H9 (cell line): ENCODE measurements around the gene CD200. TPM values are rescaled to one million over a fixed set of nuclear protein-coding genes. Genes with fewer than 3 reads are reported as not detected.

ENCODE experiments used
- DNase-seq: peaks from one replicate; pipeline ENCODE4 v3.0.0-alpha.2; 2017
- H2AFZ ChIP-seq: one replicate; pipeline ENCODE4 v1.6.1; 2013; ENCODE audit warnings: mild to moderate bottlenecking, low read length, control low read depth, moderate library complexity
- H2AK5ac ChIP-seq: 2 replicates; pipeline ENCODE4 v1.6.1; 2013; ENCODE audit warnings: low read length, control low read depth, mixed read lengths; ENCODE audit not compliant: insufficient read length
- H2BK120ac ChIP-seq: one replicate; pipeline ENCODE4 v1.6.1; 2013; ENCODE audit warnings: low read depth, mild to moderate bottlenecking, low read length, control low read depth, inconsistent platforms; ENCODE audit not compliant: poor library complexity, severe bottlenecking
- H2BK12ac ChIP-seq: 2 replicates; pipeline ENCODE4 v1.6.1; 2013; ENCODE audit warnings: low read length, control low read depth, mixed read lengths, low read depth; ENCODE audit not compliant: insufficient read length
- H2BK15ac ChIP-seq: 2 replicates; pipeline ENCODE4 v1.6.1; 2013; ENCODE audit warnings: low read depth, low read length, control low read depth
- H2BK20ac ChIP-seq: one replicate; pipeline ENCODE4 v1.6.1; 2013; ENCODE audit warnings: low read depth, mild to moderate bottlenecking, low read length, control low read depth, inconsistent platforms; ENCODE audit not compliant: poor library complexity, severe bottlenecking
- H2BK5ac ChIP-seq: 2 replicates; pipeline ENCODE4 v1.6.1; 2013; ENCODE audit warnings: low read length, control low read depth, mixed read lengths; ENCODE audit not compliant: insufficient read length
- H3K14ac ChIP-seq: 2 replicates; pipeline ENCODE4 v1.6.1; 2013; ENCODE audit warnings: low read length, control low read depth; ENCODE audit not compliant: insufficient read depth
- H3K18ac ChIP-seq: 2 replicates; pipeline ENCODE4 v1.6.1; 2013; ENCODE audit warnings: low read depth, mild to moderate bottlenecking, mixed read lengths, low read length, control low read depth; ENCODE audit not compliant: insufficient read length
- H3K23ac ChIP-seq: 2 replicates; pipeline ENCODE4 v1.6.1; 2013; ENCODE audit warnings: low read length, control low read depth, mixed read lengths, low read depth; ENCODE audit not compliant: insufficient read length
- H3K23me2 ChIP-seq: 2 replicates; pipeline ENCODE4 v1.6.1; 2013; ENCODE audit warnings: low read depth, mild to moderate bottlenecking, mixed read lengths, low read length, control low read depth; ENCODE audit not compliant: insufficient read length, poor library complexity, severe bottlenecking
- H3K27ac ChIP-seq: 2 replicates; pipeline ENCODE4 v1.5.1; 2013; ENCODE audit warnings: low read length, control low read depth, mixed read lengths, low read depth; ENCODE audit not compliant: insufficient read length
- H3K27me3 ChIP-seq: 2 replicates; pipeline ENCODE4 v1.6.1; 2013; ENCODE audit warnings: low read length, control low read depth, inconsistent platforms; ENCODE audit not compliant: insufficient read depth
- H3K4ac ChIP-seq: 2 replicates; pipeline ENCODE4 v1.6.1; 2013; ENCODE audit warnings: low read depth, mild to moderate bottlenecking, control low read depth, inconsistent platforms, low read length, moderate library complexity
- H3K4me1 ChIP-seq: 2 replicates; pipeline ENCODE4 v1.6.1; 2013; ENCODE audit warnings: low read length, control low read depth, inconsistent platforms; ENCODE audit not compliant: insufficient read depth
- H3K4me2 ChIP-seq: 2 replicates; pipeline ENCODE4 v1.6.1; 2013; ENCODE audit warnings: low read length, control low read depth, mixed read lengths; ENCODE audit not compliant: insufficient read length, insufficient read depth
- H3K56ac ChIP-seq: 2 replicates; pipeline ENCODE4 v1.6.1; 2013; ENCODE audit warnings: low read depth, mild to moderate bottlenecking, mixed read lengths, low read length, control low read depth; ENCODE audit not compliant: insufficient read length
- H3K79me1 ChIP-seq: 2 replicates; pipeline ENCODE4 v1.6.1; 2013; ENCODE audit warnings: low read depth, mild to moderate bottlenecking, moderate library complexity, low read length, control low read depth, inconsistent platforms; ENCODE audit not compliant: insufficient read depth, poor library complexity, severe bottlenecking
- H3K79me2 ChIP-seq: 2 replicates; pipeline ENCODE4 v1.6.1; 2013; ENCODE audit warnings: low read length, control low read depth, inconsistent platforms; ENCODE audit not compliant: insufficient read depth
- H3K9ac ChIP-seq: 2 replicates; pipeline ENCODE4 v1.6.1; 2013; ENCODE audit warnings: low read length, control low read depth, mixed read lengths; ENCODE audit not compliant: insufficient read length; ENCODE audit errors: extremely low read depth
- H3K9me3 ChIP-seq: one replicate; pipeline ENCODE4 v1.6.1; 2013; ENCODE audit warnings: low read depth, low read length, inconsistent platforms; ENCODE audit not compliant: control insufficient read depth
- H3T11ph ChIP-seq: one replicate; pipeline ENCODE4 v1.6.1; 2013; ENCODE audit warnings: mild to moderate bottlenecking, low read length, control low read depth, inconsistent platforms
- H4K20me1 ChIP-seq: one replicate; pipeline ENCODE4 v1.6.1; 2013; ENCODE audit not compliant: control insufficient read depth, insufficient read length, insufficient read depth
- H4K5ac ChIP-seq: 2 replicates; pipeline ENCODE4 v1.6.1; 2013; ENCODE audit warnings: low read depth, mild to moderate bottlenecking, mixed read lengths, low read length, control low read depth; ENCODE audit not compliant: insufficient read length
- H4K8ac ChIP-seq: replicated peaks from 2 replicates; pipeline ENCODE4 v1.6.1; 2013; ENCODE audit warnings: low read length, control low read depth, mixed read lengths, low read depth; ENCODE audit not compliant: insufficient read length
- H4K91ac ChIP-seq: 2 replicates; pipeline ENCODE4 v1.6.1; 2013; ENCODE audit warnings: low read depth, mild to moderate bottlenecking, moderate library complexity, mixed read lengths, low read length, control low read depth; ENCODE audit not compliant: insufficient read length
- H3K27ac Mint-ChIP-seq, 3 experiments: 2 replicates in 2 of 3; 3 replicates in 1 of 3; pipeline ENCODE4 v1.8.0; 2020 to 2021; ENCODE audit warnings: mixed read lengths in 3 of 3, mild to moderate bottlenecking in 1 of 3, moderate library complexity in 1 of 3
- H3K27me3 Mint-ChIP-seq: 2 replicates; pipeline ENCODE4 v1.8.0; 2021; ENCODE audit warnings: low read depth, mild to moderate bottlenecking, moderate library complexity, mixed read lengths
- H3K36me3 Mint-ChIP-seq, 3 experiments: 2 replicates in 2 of 3; 3 replicates in 1 of 3; pipeline ENCODE4 v1.8.0; 2020 to 2021; ENCODE audit warnings: low read depth in 3 of 3, mixed read lengths in 3 of 3; ENCODE audit not compliant: insufficient read depth in 1 of 3
- H3K4me1 Mint-ChIP-seq, 2 experiments: 2 replicates each; pipeline ENCODE4 v1.8.0; 2020; ENCODE audit warnings: mixed read lengths in 2 of 2
- H3K4me3 Mint-ChIP-seq, 2 experiments: 2 replicates in 1 of 2; 3 replicates in 1 of 2; pipeline ENCODE4 v1.8.0; 2020 to 2021; ENCODE audit warnings: mild to moderate bottlenecking in 2 of 2, mixed read lengths in 2 of 2, moderate library complexity in 1 of 2
- H3K9me3 Mint-ChIP-seq, 2 experiments: 2 replicates in 1 of 2; 3 replicates in 1 of 2; pipeline ENCODE4 v1.8.0; 2020; ENCODE audit warnings: mild to moderate bottlenecking in 2 of 2, mixed read lengths in 2 of 2, moderate library complexity in 1 of 2
- WGBS: extraction: QIAGEN DNeasy Blood & Tissue Kit; methylation state at CpG from one replicate; pipeline ENCODE4 v1.1.7; 2013; ENCODE audit warnings: missing lambda C conversion rate, low lambda C conversion rate, mixed read lengths; ENCODE audit not compliant: insufficient read length; ENCODE audit errors: extremely low coverage; 5-methylcytosine and 5-hydroxymethylcytosine counted together
- total RNA-seq: library from RNA; stranded (reverse); gene quantifications from 2 replicates; pipeline ENCODE4 v1.2.1, GENCODE V29; 2021
- TF ChIP-seq, protein P1 (sequence below): fragments of 200-600 bp; sonication (generic); conservative IDR thresholded peaks from 3 replicates; pipeline ENCODE4 v1.8.0; 2021; ENCODE audit warnings: antibody characterized with exemption, mild to moderate bottlenecking

The CD200 gene
- total RNA-seq, 1 experiment from 2014 or later = 51.6 TPM

DNA sequence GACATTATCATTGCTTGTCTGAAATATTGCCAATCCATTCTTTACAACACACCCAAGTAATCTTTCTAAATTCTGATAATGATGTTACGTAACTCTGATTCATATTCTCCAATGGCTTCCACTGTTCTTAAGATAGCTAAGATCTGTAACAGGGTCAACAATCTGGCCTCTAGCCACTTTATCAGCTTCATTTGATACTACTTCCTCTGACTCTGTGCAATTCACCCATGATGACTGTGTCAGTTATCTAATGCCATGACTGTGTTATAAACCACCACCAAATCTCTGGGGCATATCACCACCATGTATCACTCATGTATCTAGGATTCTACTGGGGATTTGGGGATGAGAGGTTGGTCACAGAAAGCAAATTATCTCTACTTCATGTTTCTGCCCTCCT, 44.0 kb downstream of the CD200 start:
- Histone ChIP-seq H3K23ac (no peak overlapping the region), H2BK20ac (no peak overlapping the region), H4K5ac (no peak overlapping the region), H3K23me2 (no peaks in the 10 kb centered on the region), H2BK120ac (no peak overlapping the region), H2BK5ac (no peak overlapping the region), H2BK12ac (no peak overlapping the region), H3K4me2 (no peak overlapping the region), H3K27ac (no peak overlapping the region), H3K27me3 (no peaks in the 10 kb centered on the region), H2AK5ac (no peak overlapping the region), H4K20me1 (no peaks in the 10 kb centered on the region), H3K18ac (no peak overlapping the region), H3K4ac (no peak overlapping the region), H4K91ac (no peak overlapping the region), H3K9me3 (no peaks in the 10 kb centered on the region), H2BK15ac (no peak overlapping the region), H3K4me1 (peaks cover 5% of the 10 kb centered on the region), H3K79me2 (no peaks in the 10 kb centered on the region), H3K9ac (no peak overlapping the region), H3K79me1 (no peaks in the 10 kb centered on the region), H3K14ac (no peak overlapping the region), H4K8ac (no peak overlapping the region), H3K56ac (no peak overlapping the region), H2AFZ (no peak overlapping the region), H3T11ph (no peak overlapping the region)
- WGBS = no CpG with 5 or more reads among the region's 1 CpG
- H3K9me3 Mint-ChIP-seq = no peaks in the 10 kb centered on the region; a peak in 2 of 5 replicates
- no peak overlapping the region for H3K4me3 Mint-ChIP-seq
- no peak overlapping the region for H3K27ac Mint-ChIP-seq
- H3K4me1 Mint-ChIP-seq = peaks cover 21 to 23% of the 10 kb centered on the region in 2 experiments
- no peaks in the 10 kb centered on the region for H3K27me3 Mint-ChIP-seq
- TF ChIP-seq, protein P1, sequence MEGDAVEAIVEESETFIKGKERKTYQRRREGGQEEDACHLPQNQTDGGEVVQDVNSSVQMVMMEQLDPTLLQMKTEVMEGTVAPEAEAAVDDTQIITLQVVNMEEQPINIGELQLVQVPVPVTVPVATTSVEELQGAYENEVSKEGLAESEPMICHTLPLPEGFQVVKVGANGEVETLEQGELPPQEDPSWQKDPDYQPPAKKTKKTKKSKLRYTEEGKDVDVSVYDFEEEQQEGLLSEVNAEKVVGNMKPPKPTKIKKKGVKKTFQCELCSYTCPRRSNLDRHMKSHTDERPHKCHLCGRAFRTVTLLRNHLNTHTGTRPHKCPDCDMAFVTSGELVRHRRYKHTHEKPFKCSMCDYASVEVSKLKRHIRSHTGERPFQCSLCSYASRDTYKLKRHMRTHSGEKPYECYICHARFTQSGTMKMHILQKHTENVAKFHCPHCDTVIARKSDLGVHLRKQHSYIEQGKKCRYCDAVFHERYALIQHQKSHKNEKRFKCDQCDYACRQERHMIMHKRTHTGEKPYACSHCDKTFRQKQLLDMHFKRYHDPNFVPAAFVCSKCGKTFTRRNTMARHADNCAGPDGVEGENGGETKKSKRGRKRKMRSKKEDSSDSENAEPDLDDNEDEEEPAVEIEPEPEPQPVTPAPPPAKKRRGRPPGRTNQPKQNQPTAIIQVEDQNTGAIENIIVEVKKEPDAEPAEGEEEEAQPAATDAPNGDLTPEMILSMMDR = no peak
- no peaks in the 10 kb centered on the region; a peak in 3 of 7 replicates for H3K36me3 Mint-ChIP-seq
- DNase-seq = no peak
